GM19467 (cell line): ENCODE measurements around the gene STOM.
"Not testable (repeated sequence)": the region's sequence is repeated elsewhere in the genome, so short reads cannot be mapped to it uniquely, and the experiment has no call there.

Experiments used
- ATAC-seq: cut with Tn5 transposase; IDR thresholded peaks from one replicate; pipeline ENCODE4 v1.9.1; 2021; ENCODE audit warnings: mild to moderate bottlenecking, moderate library complexity; ENCODE audit not compliant: unreplicated experiment

Gene STOM

DNA sequence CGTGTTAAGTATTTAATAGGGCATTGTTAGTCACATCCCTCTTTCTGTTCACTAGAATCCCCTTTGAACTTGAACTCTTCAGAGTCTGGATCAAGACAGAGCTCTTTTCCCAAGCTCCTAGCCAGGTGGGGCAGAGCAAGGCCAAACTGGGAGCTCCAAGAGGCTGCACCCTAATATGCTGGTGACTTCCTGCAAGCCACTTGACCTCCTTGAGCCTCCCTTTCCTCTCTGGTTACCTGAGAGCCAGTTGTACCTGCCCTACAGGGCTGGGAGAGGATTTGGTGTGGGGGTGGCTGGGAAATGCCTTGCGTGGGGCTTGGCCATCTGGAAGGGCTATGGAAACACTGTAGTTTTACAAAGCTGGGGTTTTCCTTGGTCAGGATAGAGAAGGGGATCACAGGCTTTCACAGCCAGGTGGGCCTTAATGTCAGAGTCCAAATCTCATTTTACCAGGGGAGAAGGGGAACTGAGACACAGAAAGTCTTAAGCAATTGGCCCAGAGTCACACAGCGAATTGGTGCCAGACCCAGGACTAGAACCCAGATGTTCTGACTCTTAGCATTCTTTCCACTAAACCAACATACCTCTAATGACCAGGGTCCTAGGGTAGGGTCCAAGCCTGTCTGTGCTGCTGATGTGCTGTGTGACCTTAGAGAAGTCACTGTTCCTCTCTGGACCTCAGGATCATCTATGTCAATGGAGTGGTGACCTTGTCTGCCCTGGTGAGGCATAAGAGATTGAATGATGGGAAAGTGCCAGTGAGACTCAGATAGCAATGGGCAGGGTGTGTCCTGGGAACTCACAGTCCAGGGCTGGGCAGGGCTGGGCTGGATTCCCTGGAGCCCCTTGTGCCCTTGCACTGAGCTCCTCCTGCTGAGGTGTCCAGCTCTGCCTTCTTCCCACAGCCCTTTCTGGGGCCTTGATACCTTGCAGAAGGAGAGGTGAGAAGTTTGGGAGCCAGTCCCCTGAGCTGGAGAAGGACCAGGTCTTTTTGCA lies 66.3 kb downstream of the STOM start:
- no peak for ATAC-seq

GRCh38 chr9:121302786-121303185 lies 67.3 kb downstream of the STOM start:
- no peak for ATAC-seq

- no peak for ATAC-seq
Measured at GRCh38 chr9:121302341-121302740, 67.7 kb downstream of the STOM start.

- ATAC-seq = no peak
Measured at GRCh38 chr9:121301881-121302286, 68.2 kb downstream of the STOM start.

DNA sequence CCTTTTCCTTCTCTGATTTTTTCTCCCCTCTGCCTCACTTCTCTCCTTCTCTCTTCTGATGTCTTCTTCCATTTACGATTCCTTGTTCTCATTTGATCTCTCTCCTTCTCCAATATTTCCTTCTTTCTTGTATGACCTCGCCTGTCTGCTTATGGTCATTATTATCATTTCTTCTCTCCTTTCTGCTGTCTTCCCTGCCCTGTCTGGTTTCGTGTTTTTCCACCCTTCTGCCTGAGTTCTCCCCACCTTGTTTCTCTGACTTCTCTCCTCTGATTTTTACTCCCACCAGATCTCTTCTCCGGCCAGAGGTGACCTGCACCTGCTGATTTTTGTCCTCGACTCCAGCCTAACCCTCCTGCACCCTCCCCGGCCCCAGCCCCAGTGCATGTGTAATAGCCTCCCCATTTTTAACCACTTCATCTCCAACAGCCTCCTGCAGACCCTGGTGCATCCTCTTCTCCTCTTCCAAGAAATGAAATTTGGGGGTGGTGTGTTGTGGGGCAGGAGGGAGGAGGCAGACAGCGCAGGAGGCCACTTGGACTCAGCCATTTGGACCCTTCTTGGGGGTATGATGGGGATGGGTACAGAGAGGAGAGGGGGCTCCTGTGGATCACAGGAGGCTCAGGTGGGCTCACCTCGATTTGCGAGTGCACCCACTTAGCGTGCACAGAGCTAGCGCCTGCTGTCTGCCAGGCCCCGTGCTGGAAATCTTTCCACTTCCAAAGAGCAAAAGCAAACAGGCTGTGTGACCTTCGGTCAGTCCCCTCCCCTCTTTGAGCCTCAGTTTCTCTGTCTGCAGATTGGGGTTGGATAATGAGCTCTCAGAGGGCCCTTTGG lies 69.5 kb downstream of the STOM start:
- no peak for ATAC-seq

DNA sequence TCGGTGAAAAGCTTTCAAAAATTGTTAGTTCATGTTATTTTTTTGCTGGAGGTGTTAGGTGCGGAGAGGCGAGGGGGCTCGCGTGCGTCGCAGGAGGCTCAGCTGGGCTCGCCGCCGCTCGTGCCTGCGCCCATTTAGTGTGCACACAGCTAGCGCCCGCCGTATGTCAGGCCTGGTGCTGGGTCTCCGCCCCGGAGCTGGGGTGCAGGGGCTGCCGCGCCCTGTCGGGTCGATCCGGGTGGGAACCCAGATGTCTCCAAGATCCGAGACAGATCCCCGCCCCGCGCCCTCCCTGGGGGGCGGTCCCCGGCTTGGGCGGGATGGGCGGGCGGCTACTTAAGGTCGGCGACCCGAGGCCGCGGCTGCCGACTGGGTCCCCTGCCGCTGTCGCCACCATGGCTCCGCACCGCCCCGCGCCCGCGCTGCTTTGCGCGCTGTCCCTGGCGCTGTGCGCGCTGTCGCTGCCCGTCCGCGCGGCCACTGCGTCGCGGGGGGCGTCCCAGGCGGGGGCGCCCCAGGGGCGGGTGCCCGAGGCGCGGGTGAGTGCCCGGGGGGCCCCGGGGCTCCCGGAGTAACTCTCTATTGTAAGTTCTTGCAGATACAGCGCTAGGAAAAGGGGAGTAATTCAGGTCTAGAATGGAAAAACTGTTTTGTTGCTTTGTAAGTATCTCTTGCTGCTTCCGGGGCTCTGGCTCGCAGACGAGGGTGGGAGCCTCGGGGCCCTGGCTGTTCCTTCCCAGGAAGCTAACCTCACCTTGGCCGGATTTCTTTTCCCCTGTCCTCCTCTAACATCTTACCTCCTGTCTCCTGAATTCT lies 70.4 kb downstream of the STOM start:
- ATAC-seq = no peak

- ATAC-seq = no peak
Measured at GRCh38 chr9:121298689-121299466, 71.2 kb downstream of the STOM start.

DNA sequence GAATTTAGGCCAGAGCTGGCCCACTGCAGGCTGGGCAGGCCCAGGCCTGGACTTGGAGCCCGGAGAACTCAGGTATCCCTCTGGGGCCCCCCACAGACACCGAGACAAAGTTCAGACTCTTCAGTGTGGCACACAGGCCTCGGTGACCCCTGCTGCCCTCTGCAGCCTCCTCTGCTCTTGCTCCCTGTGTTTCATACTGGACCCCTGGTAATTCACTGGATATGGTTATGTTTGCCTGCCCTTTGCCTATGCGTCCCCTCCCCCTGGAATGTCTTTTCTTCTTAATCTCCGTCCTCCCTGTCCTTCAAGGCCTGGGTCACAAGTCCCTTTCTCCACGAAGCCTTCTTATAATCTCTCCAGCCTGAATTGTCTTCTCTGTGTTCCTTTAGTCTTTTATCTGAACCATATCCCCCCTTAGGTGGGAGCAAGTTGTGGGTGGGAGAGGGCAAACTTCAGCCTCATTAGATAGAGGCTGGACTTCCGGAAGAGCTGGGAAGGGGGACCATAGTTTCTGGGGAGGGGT lies 72.0 kb downstream of the STOM start:
- no peak for ATAC-seq

DNA sequence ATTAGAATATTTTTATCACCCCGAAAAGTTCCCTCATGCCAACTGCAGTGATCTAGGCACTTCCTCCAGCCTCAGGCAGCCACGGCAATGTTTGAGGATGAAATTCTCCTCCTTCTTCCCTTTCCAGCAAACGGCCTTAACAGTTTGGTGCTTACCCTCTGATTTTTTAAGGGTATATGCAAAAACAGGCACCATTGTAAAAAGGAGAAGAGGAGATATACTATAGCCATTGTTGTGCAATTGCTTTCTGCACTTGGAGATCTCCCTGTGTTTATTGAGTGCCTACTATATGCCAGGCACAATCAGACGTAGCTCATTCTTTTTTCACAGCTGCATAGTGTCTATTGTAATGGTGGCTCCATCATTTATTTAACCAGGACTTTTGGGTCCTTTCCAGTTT lies 72.7 kb downstream of the STOM start:
- no peak for ATAC-seq

DNA sequence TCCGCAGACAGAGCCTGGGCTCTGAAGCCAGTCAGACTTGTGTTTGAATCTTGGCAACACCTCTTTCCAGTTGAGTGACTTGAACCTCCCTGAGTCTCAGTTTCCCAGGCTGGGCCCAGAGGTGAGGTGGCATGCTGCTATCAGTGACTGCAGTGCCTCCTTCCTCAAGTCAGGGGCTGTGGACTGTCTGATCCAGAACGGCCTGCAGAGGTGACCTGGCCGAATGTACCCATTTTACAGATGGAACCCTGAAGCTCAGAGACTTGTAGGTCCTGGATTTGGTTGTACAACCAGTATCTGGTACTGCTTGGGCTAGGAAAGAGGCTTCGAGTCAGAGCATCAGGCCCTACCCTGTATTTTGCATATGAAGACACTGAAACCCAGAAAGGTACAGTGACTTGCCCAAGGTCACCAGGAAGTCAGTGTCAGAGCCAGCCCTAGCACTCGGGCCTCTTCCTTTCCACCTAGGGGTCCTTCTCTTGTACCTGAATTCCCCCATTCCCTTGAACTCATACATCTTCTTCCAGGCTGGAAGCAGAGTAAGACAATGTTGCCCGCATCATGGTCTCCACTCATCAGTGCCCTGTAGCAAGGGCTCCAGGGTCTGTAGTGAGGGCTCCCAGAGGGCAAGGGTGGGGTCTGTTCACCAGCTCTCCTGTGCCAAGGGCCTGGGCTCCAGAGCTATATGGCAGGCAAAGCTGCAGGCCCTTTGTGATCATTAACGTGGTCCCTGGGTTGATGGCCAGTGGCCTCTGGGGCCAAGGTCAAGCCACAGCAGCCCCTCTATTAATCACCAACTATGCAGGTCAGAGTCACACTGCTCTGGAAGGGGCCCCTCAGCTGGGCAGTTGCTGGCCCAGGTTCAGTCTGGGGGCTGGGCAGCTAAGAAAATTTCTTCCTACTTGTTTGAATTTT lies 73.6 kb downstream of the STOM start:
- no peak for ATAC-seq

GRCh38 chr9:121295662-121296191 lies 74.3 kb downstream of the STOM start:
- no peak for ATAC-seq

- no peak for ATAC-seq
Measured at GRCh38 chr9:121294866-121295661, 75.0 kb downstream of the STOM start.

GRCh38 chr9:121294151-121294743 lies 75.8 kb downstream of the STOM start:
- ATAC-seq = no peak

DNA sequence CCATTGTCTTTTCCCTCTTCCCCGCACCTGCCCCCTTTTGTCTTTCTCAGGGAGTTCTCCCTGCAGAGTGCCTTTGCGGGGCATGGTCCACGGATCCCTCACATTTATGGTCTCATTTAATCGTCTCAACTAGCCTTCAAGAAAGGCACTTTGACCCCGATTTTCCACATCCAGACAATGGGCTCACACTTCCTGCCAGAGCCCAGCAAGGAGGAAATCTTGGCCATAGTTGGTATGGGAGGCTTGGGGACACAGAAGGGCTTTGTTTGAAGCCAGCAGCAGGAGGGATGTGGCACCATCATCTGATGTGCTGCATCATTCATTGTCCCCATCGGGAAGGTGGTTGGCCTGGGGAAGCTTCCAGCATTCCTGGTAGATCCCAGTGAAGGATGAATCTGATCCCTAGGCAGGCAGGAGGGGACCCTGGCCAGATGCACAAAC lies 77.2 kb downstream of the STOM start:
- no peak for ATAC-seq

DNA sequence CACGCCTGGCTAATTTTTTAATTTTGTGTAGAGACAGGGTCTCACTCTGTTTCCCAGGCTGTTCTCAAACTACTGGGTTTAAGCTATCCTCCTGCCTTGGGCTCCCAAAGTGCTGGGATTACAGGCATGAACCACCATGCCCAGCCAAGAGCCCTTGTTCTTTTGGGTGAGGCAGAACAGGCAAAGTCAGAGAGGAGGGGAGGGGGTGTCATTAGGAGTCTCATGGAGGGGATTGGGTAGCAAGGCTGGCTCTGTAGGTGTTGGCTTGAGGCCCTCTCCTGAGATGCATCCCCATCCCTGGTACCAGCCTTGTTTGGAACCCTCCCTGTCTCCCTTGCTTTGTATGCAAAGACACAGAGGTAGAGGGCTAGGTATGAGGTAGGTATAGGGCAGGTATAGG lies 78.0 kb downstream of the STOM start:
- ATAC-seq = no peak

GRCh38 chr9:121291536-121291935 lies 78.5 kb downstream of the STOM start:
- ATAC-seq = not testable (repeated sequence)

DNA sequence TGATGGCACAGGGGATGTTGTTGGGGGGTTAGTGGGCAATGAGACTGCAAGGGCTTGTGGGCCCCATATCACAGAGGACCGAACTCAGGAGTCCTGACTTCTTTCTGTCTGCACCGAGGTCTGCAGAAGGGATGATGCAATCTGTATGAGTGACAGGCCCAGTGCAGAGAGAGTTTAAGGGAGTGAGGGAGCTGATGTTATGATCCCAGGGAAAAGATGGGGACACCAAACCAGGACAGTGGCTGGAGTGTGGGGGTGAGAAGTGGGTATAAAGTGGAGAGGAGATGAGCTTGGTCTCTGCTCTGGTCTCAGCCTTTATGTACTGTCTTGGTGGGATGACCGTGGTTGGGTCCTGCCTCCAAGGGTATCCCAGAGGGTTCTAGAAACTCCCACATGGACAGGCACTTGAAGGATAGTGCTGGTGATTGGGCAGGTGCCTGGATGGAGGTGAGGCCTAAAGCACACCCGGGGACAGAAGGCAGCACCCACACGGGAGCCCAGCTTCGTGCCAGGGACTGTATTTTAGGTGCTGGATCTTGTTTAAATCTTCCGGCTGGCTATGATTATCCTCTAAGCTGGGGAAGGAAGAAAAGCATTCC lies 80.2 kb downstream of the STOM start:
- no peak for ATAC-seq
